ENCODE data around the gene SLC39A11.
"Not testable (repeated sequence)": the region's sequence is repeated elsewhere in the genome, so short reads cannot be mapped to it uniquely, and the experiment has no call there.

SLC39A11 gene

GRCh38 chr17:72771734-72772133 lies 320.8 kb downstream of the SLC39A11 start:
- DNase-seq, result no peak

- no peak for DNase-seq
Observed at GRCh38 chr17:72766761-72767356, 325.6 kb downstream of the SLC39A11 start.

GRCh38 chr17:72765368-72766153 lies 326.9 kb downstream of the SLC39A11 start:
- no peak for DNase-seq

GRCh38 chr17:72764632-72765041 lies 327.9 kb downstream of the SLC39A11 start:
- no peak for DNase-seq

GRCh38 chr17:72763981-72764380 lies 328.5 kb downstream of the SLC39A11 start:
- DNase-seq, result no peak

- not testable (repeated sequence) for DNase-seq
Observed at GRCh38 chr17:72761893-72762575, 330.5 kb downstream of the SLC39A11 start.

- no peak for DNase-seq
Observed at GRCh38 chr17:72761431-72761830, 331.1 kb downstream of the SLC39A11 start.

GRCh38 chr17:72760368-72760767 lies 332.1 kb downstream of the SLC39A11 start:
- DNase-seq, result no peak

GRCh38 chr17:72759301-72759700 lies 333.2 kb downstream of the SLC39A11 start:
- no peak for DNase-seq

GRCh38 chr17:72756256-72756655 lies 336.2 kb downstream of the SLC39A11 start:
- no peak for DNase-seq

- no peak for DNase-seq
Observed at GRCh38 chr17:72754513-72754912, 338.0 kb downstream of the SLC39A11 start.

GRCh38 chr17:72751746-72752145 lies 340.7 kb downstream of the SLC39A11 start:
- DNase-seq, result no peak

GRCh38 chr17:72749119-72749572 lies 343.3 kb downstream of the SLC39A11 start:
- DNase-seq, result no peak

- DNase-seq, result no peak
Observed at GRCh38 chr17:72747501-72747900, 345.0 kb downstream of the SLC39A11 start.

- DNase-seq, result no peak
Observed at GRCh38 chr17:72745241-72745640, 347.2 kb downstream of the SLC39A11 start.

- no peak for DNase-seq
Observed at GRCh38 chr17:72743037-72743467, 349.4 kb downstream of the SLC39A11 start.

GRCh38 chr17:72737151-72737690 lies 355.3 kb downstream of the SLC39A11 start:
- DNase-seq, result no peak

GRCh38 chr17:72735592-72735991 lies 356.9 kb downstream of the SLC39A11 start:
- no peak for DNase-seq

- no peak for DNase-seq
Observed at GRCh38 chr17:72735048-72735447, 357.4 kb downstream of the SLC39A11 start.

GRCh38 chr17:72734613-72735012 lies 357.9 kb downstream of the SLC39A11 start:
- no peak for DNase-seq

GRCh38 chr17:72733619-72734282 lies 358.7 kb downstream of the SLC39A11 start:
- DNase-seq, result no peak

- DNase-seq, result no peak
Observed at GRCh38 chr17:72732893-72733618, 359.4 kb downstream of the SLC39A11 start.

Measured in activated CD4-positive, alpha-beta T cell treated with anti-CD3 and anti-CD28 coated beads, Interleukin-2, amount 50 U/mL, for 16 hours (primary cell).